Caki2 (cell line): Measurements from ENCODE around the gene CADM4. TPM values are rescaled to one million over a fixed set of nuclear protein-coding genes. Genes with fewer than 3 reads are reported as not detected.
"Not testable (repeated sequence)": the region's sequence is repeated elsewhere in the genome, so short reads cannot be mapped to it uniquely, and the experiment has no call there.

ENCODE experiments used
- DNase-seq: peaks from one replicate; pipeline ENCODE4 v3.0.0-alpha.2; 2015; ENCODE audit warnings: low read depth
- in situ Hi-C: cut with HindIII; loops from 2 replicates; pipeline ENCODE4 v1.10.0; 2016; ENCODE audit warnings: low sequenced_read_pairs, low pct_unique_long_range_greater_than_20kb, mixed read lengths
- total RNA-seq: library from RNA; depleted of rRNA; stranded (reverse); fragments of >200 nt; shearing (Covaris generic); gene quantifications from 2 replicates; pipeline ENCODE4 v1.2.3, GENCODE V29; 2014; ENCODE audit warnings: low replicate concordance

Gene CADM4
- total RNA-seq, 1 experiment from 2014 or later = 16.7 TPM

- in situ Hi-C loops = no loop called here
- DNase-seq = peak; percentile 100
These were observed 43.4 kb downstream of the CADM4 start, which contains the start of the genes IRGQ and ZNF576 for GRCh38 chr19:43595999-43596841. IRGQ (minus strand) TSS chr19:43596134; CDS start chr19:43595338, 796 bp downstream. ZNF576 (plus strand) TSS chr19:43596595; CDS start chr19:43597109, 514 bp downstream.

- no peak for DNase-seq
- in situ Hi-C loops = no loop called here
These were observed 44.0 kb downstream of the CADM4 start for GRCh38 chr19:43595605-43595998.

- in situ Hi-C loops = no loop called here
These were observed 44.7 kb downstream of the CADM4 start for GRCh38 chr19:43594710-43595604.

GRCh38 chr19:43594081-43594697, 45.5 kb downstream of the CADM4 start:
- in situ Hi-C loops = no loop called here
- no peak for DNase-seq

More at GRCh38 chr19:43594710-43595604, 44.7 kb downstream of the CADM4 start:
- peak; percentile 50 for DNase-seq

GRCh38 chr19:43592800-43593350, 46.8 kb downstream of the CADM4 start:
- no peak for DNase-seq
- in situ Hi-C loops = no loop called here

- DNase-seq = no peak
- in situ Hi-C loops = no loop called here
These were observed 47.5 kb downstream of the CADM4 start for GRCh38 chr19:43591904-43592772.

GRCh38 chr19:43589678-43590077, 50.0 kb downstream of the CADM4 start:
- no peak for DNase-seq
- in situ Hi-C loops = no loop called here

GRCh38 chr19:43589277-43589676, 50.4 kb downstream of the CADM4 start:
- DNase-seq = no peak
- in situ Hi-C loops = no loop called here

GRCh38 chr19:43587029-43587428, 52.6 kb downstream of the CADM4 start:
- in situ Hi-C loops, DNase-seq: not testable (repeated sequence)

- in situ Hi-C loops = no loop called here
These were observed 53.3 kb downstream of the CADM4 start for GRCh38 chr19:43586346-43586745.

GRCh38 chr19:43584484-43584883, 55.2 kb downstream of the CADM4 start:
- no peak for DNase-seq
- in situ Hi-C loops = no loop called here

More at GRCh38 chr19:43586346-43586745, 53.3 kb downstream of the CADM4 start:
- DNase-seq = no peak

- DNase-seq = no peak
- in situ Hi-C loops = no loop called here
These were observed 57.2 kb downstream of the CADM4 start for GRCh38 chr19:43582495-43582894.

GRCh38 chr19:43581467-43581866, 58.2 kb downstream of the CADM4 start:
- DNase-seq = no peak
- in situ Hi-C loops = no loop called here

GRCh38 chr19:43578787-43579186, 60.9 kb downstream of the CADM4 start:
- in situ Hi-C loops = no loop called here
- DNase-seq = no peak

GRCh38 chr19:43575955-43576878, 63.4 kb downstream of the CADM4 start:
- in situ Hi-C loops = no loop called here
- DNase-seq = no peak

- in situ Hi-C loops = no loop called here
- peak; percentile 99 for DNase-seq
These were observed 64.3 kb downstream of the CADM4 start, which contains the start of the genes PINLYP and XRCC1 for GRCh38 chr19:43575156-43575950. PINLYP (plus strand) TSS chr19:43575801; CDS start chr19:43577192, 1,391 bp downstream. XRCC1 (minus strand) TSS chr19:43575527; CDS start chr19:43575458, 69 bp downstream.
